NCI-H2196 (cell line): ENCODE data around the gene MT3.

Experiments
- DNase-seq: peaks from one replicate; lab custom pipeline; 2025; ENCODE audit not compliant: unreplicated experiment; lab: John Stamatoyannopoulos, UW

MT3 gene

DNA sequence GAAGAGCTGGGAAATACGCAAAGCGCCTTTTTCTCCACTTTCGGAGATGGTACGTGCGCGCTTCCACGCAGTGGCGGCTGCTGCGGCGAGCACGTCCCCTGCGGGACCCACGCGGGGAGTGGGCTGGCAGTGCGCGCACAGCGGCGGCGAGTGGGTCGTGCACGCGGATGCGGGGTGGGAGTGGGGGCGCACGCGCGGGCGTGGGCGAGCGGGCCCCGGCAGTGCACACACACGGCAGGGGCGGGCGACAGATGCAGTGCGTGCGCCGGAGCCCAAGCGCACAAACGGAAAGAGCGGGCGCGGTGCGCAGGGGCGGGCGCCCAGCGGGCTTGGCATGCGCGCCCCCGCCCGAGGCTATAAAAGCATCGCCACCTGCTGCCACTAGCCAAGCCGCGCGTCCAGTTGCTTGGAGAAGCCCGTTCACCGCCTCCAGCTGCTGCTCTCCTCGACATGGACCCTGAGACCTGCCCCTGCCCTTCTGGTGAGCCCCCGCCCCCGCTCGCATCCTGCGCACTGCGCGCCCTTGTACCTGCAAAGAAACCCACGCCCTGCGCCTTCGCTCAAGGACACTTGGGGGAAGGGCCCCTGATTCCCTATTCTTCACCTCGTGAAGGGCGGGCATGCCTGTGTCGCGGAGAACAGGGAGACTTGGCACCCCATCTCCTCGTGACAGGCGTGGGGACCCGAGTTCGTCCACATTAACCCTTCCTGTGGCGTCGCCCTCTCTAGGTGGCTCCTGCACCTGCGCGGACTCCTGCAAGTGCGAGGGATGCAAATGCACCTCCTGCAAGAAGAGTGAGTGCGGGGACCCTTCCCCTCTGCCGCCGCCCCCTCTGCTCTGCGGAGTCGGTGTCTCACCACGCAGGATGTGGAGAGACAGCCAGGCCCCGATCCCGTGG lies at the start of gene MT3:
MT3 (plus strand) TSS at position 388 of the 899 bp plus-strand sequence; CDS start at position 451, 63 bp downstream.
- DNase-seq: peak; percentile 58

DNA sequence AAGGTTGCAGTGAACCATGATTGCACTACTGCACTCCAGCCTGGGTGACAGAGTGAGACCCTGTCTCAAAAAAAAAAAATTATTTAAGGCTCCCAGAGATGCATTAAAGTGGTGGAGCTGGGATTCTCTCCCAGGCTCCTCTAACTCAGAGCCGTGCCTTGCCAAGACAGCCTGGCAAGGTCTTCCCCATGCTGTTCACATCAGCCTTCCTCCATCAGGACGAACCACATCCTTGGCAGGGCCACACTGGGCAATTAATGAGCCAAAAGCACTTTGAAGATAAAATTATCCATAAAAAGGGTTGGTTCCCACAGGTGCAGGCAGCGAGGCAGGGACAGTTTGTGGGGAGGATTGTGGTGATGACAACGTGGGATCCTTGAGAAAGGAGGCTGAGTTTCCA lies 49.7 kb upstream of the MT3 start:
- no peak for DNase-seq

GRCh38 chr16:56542039-56542438 lies 47.3 kb upstream of the MT3 start:
- DNase-seq: no peak

- DNase-seq: peak; percentile 9
Measured at GRCh38 chr16:56547120-56547948, 42.0 kb upstream of the MT3 start.

- no peak for DNase-seq
Measured at GRCh38 chr16:56547949-56548567, 41.3 kb upstream of the MT3 start.

DNA sequence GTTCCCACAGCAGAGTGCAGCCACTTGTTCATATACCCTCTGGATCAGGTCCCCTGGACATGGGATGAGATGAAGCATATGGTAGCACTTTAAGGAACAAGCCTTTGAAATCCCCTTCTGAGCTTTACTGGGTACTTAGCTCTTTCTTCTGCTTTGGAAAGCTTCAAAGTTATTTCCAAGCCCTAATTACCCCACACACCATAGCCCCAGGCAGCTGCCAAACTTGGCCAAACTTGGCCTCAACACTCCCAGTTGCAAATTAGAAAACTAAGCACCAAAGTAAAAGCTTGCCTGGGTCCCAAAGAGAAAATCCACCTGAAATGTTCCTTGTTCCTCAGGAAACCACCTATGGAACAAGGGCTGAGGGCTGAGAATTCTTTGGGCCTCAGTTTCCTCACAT lies 40.2 kb upstream of the MT3 start:
- DNase-seq: no peak

DNA sequence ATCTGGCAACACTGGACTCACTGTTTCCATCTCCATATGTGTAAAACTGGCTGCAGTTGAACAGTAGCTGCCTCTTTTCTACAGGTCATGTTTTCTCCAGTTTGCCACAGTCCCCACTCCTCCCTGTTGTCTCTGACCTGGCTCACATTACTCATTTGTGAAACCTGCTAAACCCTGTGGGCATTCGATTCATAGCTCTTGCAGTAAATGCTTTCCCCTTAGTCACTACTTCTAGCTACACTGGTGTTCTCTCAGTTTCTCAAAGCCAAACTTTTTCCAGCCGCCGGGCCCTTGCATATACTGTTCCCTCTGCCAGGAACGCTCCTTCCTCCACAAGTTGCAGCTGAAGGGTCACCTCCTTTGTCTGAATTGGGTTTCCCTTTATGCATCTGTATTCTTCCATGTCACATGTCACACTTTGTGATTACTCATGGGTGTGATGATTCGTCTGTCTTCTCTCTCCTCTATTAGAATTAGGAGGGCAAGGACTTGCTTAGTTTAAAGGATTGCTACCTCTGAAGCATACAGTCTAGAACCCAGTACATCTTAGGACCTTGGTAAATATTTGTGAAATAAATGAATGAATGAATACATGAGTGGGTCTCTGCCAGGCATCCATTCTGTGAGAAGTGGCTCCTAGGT lies 39.5 kb upstream of the MT3 start:
- DNase-seq: no peak

- DNase-seq: peak; percentile 22
Measured at GRCh38 chr16:56551796-56552738, 37.3 kb upstream of the MT3 start.

- no peak for DNase-seq
Measured at GRCh38 chr16:56554441-56554840, 34.9 kb upstream of the MT3 start.

- DNase-seq: peak; percentile 29
Measured at GRCh38 chr16:56558024-56558747, 31.1 kb upstream of the MT3 start.

DNA sequence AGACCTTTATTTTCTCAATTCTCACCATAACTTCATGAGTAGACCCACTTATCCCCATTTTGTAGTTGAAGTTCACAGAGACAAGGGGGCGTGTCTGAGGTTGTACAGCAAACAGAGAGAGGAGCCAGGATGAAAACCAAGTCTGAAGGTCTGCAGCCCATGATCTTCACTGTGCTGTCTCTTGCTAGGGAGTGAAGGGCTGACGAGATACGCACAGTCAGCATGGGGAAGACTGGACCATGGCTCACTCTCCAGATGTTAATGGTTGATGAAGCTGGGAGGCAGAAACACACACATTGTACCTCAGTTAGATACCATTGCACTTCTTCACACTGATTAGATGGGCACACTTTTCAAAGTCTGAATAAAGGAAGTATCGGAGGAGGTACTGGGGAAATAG lies 30.2 kb upstream of the MT3 start:
- no peak for DNase-seq

GRCh38 chr16:56560447-56560846 lies 28.9 kb upstream of the MT3 start:
- DNase-seq: no peak

- no peak for DNase-seq
Measured at GRCh38 chr16:56561126-56561525, 28.2 kb upstream of the MT3 start.

DNA sequence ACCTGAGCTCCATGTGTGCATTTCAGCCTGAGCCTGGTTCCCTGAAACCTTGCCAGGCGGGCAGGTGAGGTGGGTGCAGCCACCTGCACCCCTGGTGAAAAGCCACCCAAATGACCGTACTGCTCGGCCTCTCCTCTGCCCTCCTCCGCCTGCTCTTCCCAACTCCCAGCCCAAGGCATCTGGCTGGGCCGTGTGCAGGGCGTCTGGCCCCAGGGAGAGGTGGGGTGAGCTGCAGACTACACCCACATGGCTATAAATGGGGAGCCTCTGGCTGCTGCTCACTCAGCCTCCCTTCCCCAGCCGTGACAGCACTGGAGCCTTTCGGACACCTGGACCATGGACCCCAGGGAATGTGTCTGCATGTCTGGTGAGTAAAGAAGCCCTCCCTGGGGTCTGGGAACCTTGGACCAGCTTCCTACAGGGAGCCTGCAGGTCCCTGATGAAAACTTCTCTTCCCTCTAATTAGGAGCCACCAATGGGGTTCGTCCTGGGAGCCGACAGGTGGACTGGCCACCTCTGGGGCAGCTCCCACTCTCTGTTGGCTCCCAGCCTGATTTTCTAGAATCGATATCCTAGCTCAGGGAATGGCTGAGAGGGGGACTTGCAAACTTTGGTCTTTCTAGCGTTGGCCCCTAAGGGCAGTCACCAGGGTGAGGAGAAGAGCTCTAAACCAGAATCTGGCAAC lies 24.4 kb upstream of the MT3 start, which contains the start of gene MT4:
MT4 (plus strand) TSS at position 281 of the 685 bp plus-strand sequence; CDS start at position 337, 56 bp downstream.
- DNase-seq: no peak

GRCh38 chr16:56569971-56570370 lies 19.4 kb upstream of the MT3 start:
- DNase-seq: no peak

- no peak for DNase-seq
Measured at GRCh38 chr16:56571525-56571924, 17.8 kb upstream of the MT3 start.

GRCh38 chr16:56574625-56575024 lies 14.7 kb upstream of the MT3 start:
- DNase-seq: no peak

DNA sequence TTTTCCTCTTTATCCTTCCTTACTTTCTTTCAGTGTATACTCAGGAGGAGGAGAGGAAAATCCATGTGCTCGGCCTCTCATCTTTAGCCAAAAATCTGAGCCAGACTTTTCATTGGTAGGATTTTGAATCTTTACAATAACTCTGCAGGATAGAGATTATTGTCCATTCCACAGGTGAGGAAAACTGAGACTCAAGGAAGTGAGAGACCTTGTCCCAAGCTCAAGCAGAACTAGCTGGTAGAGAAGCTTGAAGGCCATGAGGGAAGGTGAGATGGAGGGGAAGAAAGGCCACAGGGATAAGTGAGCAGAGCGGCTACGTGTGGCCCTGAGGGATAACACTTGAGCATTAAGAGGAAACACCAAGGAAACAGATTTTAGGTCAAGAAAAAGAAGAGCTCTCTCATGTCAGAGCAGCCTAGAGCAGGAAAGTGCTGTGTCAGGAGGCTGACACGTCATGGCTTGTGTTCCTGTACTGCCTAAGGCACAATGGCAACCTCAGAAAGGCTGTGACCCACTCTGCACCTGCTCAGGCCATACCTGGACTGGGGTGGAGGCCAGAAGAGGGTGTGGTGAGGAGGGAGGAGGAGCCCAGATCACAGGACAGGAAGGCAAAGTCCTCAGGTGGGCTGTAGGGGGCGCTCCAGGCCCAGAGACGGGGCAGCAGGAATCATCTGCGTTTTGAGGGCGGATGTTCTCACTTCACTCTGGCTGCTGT lies 12.6 kb upstream of the MT3 start:
- peak; percentile 61 for DNase-seq
